OCI-LY3 (cell line): ENCODE data around the gene E2F6.

ENCODE experiments used
- EZH2phosphoT487 ChIP-seq: fragments of 200-600 bp; shearing (Covaris generic); IDR thresholded peaks from 2 replicates; pipeline ENCODE4 v1.6.1; 2018; ENCODE audit warnings: antibody characterized with exemption, mixed run types, low read depth
- TF ChIP-seq, protein P1 (sequence below): fragments of 200-600, 300-600 bp; sonication (generic); IDR thresholded peaks from 2 replicates; pipeline ENCODE4 v1.5.1; 2014; ENCODE audit warnings: antibody characterized with exemption, low read length, low read depth

DNA sequence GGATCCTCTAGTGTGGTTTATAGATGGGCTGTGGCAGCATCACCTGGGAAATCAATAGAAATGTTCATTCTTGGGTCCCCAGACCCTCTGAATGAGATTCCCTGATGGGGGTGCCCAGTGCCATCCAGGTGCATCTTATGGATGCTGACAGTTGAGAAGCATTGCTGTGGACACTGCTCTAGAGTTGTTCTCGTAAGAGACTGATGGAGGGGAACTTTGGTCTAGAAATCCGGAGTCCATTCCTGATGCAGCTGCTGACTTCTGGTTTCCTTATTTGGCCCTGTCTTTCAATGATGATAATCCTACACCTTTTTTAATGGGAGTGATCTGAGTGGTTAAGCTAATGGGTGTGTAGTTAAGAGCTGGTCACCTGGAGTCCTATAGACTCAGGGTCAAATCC lies 28.3 kb upstream of the E2F6 start:
- TF ChIP-seq, protein P1, sequence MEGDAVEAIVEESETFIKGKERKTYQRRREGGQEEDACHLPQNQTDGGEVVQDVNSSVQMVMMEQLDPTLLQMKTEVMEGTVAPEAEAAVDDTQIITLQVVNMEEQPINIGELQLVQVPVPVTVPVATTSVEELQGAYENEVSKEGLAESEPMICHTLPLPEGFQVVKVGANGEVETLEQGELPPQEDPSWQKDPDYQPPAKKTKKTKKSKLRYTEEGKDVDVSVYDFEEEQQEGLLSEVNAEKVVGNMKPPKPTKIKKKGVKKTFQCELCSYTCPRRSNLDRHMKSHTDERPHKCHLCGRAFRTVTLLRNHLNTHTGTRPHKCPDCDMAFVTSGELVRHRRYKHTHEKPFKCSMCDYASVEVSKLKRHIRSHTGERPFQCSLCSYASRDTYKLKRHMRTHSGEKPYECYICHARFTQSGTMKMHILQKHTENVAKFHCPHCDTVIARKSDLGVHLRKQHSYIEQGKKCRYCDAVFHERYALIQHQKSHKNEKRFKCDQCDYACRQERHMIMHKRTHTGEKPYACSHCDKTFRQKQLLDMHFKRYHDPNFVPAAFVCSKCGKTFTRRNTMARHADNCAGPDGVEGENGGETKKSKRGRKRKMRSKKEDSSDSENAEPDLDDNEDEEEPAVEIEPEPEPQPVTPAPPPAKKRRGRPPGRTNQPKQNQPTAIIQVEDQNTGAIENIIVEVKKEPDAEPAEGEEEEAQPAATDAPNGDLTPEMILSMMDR = no peak
- TF ChIP-seq EZH2phosphoT487 = no peak
